HCT116 (cell line): ENCODE results near the gene VWA5A. TPM values are rescaled to one million over a fixed set of nuclear protein-coding genes. Genes with fewer than 3 reads are reported as not detected.

Source experiments
- ATAC-seq: fragments of 200-7000 bp; cut with Tn5 transposase; 2 replicates; pipeline ENCODE4 v1.9.1; 2020; ENCODE audit warnings: mild to moderate bottlenecking, moderate library complexity
- BruUV-seq: library from RNA; stranded (reverse); fragments of 400-500 nt; replicated peaks from 2 replicates; lab custom pipeline; 2021; lab: Mats Ljungman, UMichigan
- CTCF ChIA-PET: fragments of 300-600 bp; sonication (Branson Sonifier 250); formaldehyde crosslinking; loops from one replicate; lab custom pipeline; 2021; ENCODE audit warnings: antibody characterized with exemption; lab: Charles Lee
- POLR2A ChIA-PET: fragments of 300-600, 350-600 bp; sonication (Branson Sonifier 250); formaldehyde crosslinking; loops from one replicate; lab custom pipeline; 2021; ENCODE audit warnings: antibody characterized with exemption; lab: Charles Lee
- RAD21 ChIA-PET, 2 experiments: fragments of 300-600 bp; sonication (Branson Sonifier 250); formaldehyde crosslinking; loops; one replicate each; lab custom pipeline; 2023; ENCODE audit warnings: low total read pairs in 2 of 2; ENCODE audit not compliant: uncharacterized antibody in 2 of 2, unreplicated experiment in 2 of 2, low non-redundant PET in 1 of 2; lab: Charles Lee
- DNase-seq: peaks from one replicate; pipeline ENCODE4 v3.0.0-alpha.2; 2010; ENCODE audit warnings: low read depth, low spot score
- H2AFZ ChIP-seq: fragments of 200-600 bp; shearing (Covaris generic), sonication (generic); 2 replicates; pipeline ENCODE4 v1.6.1; 2017; ENCODE audit warnings: low read depth, mixed run types, mixed read lengths, antibody characterized with exemption, low read length; ENCODE audit not compliant: poor library complexity, severe bottlenecking
- H3K27ac ChIP-seq: 2 replicates; pipeline ENCODE4 v1.5.1; 2012; ENCODE audit warnings: low read depth, low read length
- H3K27me3 ChIP-seq: fragments of 200-600 bp; sonication (generic); 2 replicates; pipeline ENCODE4 v1.6.1; 2016; ENCODE audit warnings: mixed run types, low read length, mixed read lengths; ENCODE audit not compliant: insufficient read depth
- H3K36me3 ChIP-seq, 2 experiments: fragments of 200-500 bp in 1 of 2; fragments of 200-600 bp in 1 of 2; sonication (Bioruptor generic) in 1 of 2; sonication (generic) in 1 of 2; 2 replicates each; pipeline versions ENCODE4 v1.5.1 to v1.6.1; 2014 to 2016; ENCODE audit warnings: low read length in 2 of 2, inconsistent platforms in 1 of 2, mixed read lengths in 1 of 2, mixed run types in 1 of 2; ENCODE audit not compliant: insufficient read depth in 2 of 2, control insufficient read depth in 1 of 2
- H3K4me1 ChIP-seq, 2 experiments: fragments of 200-600 bp in 1 of 2; sonication (generic) in 1 of 2; 2 replicates each; pipeline versions ENCODE4 v1.5.1 to v1.6.1; 2012 to 2017; ENCODE audit warnings: low read length in 2 of 2, inconsistent platforms in 1 of 2, mild to moderate bottlenecking in 1 of 2, mixed read lengths in 1 of 2, mixed run types in 1 of 2, moderate library complexity in 1 of 2; ENCODE audit not compliant: insufficient read depth in 2 of 2, control insufficient read depth in 1 of 2
- H3K4me2 ChIP-seq: fragments of 200-600 bp; sonication (generic); 2 replicates; pipeline ENCODE4 v1.6.1; 2017; ENCODE audit warnings: mixed run types, low read length, mixed read lengths
- H3K4me3 ChIP-seq, 2 experiments: fragments of 200-600 bp in 1 of 2; sonication (generic) in 1 of 2; replicated peaks in 1 of 2; 2 replicates each; pipeline ENCODE4 v1.5.1; 2011 to 2016; ENCODE audit warnings: low read length in 2 of 2, control low read depth in 1 of 2, low read depth in 1 of 2, mild to moderate bottlenecking in 1 of 2, mixed read lengths in 1 of 2, mixed run types in 1 of 2
- H3K79me2 ChIP-seq: fragments of 200-600 bp; sonication (generic); 2 replicates; pipeline ENCODE4 v1.6.1; 2017; ENCODE audit warnings: mild to moderate bottlenecking, mixed run types, low read length, moderate library complexity, mixed read lengths; ENCODE audit not compliant: insufficient read depth
- H3K9ac ChIP-seq: fragments of 200-600 bp; sonication (generic); 2 replicates; pipeline ENCODE4 v1.6.1; 2016; ENCODE audit warnings: low read length, mixed read lengths
- H3K9me2 ChIP-seq: fragments of 200-600 bp; sonication (generic), shearing (Covaris generic); 2 replicates; pipeline ENCODE4 v1.6.1; 2017; ENCODE audit warnings: mixed run types, mild to moderate bottlenecking, moderate library complexity; ENCODE audit not compliant: insufficient read depth
- H3K9me3 ChIP-seq, 2 experiments: fragments of 200-500 bp in 1 of 2; fragments of 200-600 bp in 1 of 2; sonication (Bioruptor generic) in 1 of 2; sonication (generic) in 1 of 2; 2 replicates each; pipeline ENCODE4 v1.6.1; 2014 to 2017; ENCODE audit warnings: low read length in 2 of 2, mixed read lengths in 2 of 2, inconsistent platforms in 1 of 2, low read depth in 1 of 2, mild to moderate bottlenecking in 1 of 2, mixed run types in 1 of 2, moderate library complexity in 1 of 2; ENCODE audit not compliant: control insufficient read depth in 1 of 2, insufficient read depth in 1 of 2
- H4K20me1 ChIP-seq: fragments of 200-600 bp; sonication (generic), shearing (Covaris generic); 2 replicates; pipeline ENCODE4 v1.6.1; 2017; ENCODE audit warnings: mixed run types, mild to moderate bottlenecking, moderate library complexity; ENCODE audit not compliant: insufficient read depth
- CEBPB ChIP-seq: IDR thresholded peaks from 2 replicates; pipeline ENCODE4 v1.6.1; 2012; ENCODE audit warnings: low read depth
- EGR1 ChIP-seq: IDR thresholded peaks from 2 replicates; pipeline ENCODE4 v1.6.1; 2012; ENCODE audit warnings: low read depth
- EZH2 ChIP-seq: fragments of 200-600 bp; sonication (generic); IDR thresholded peaks from 2 replicates; pipeline ENCODE4 v1.6.1; 2017; ENCODE audit warnings: antibody characterized with exemption, mixed run types
- FOSL1 ChIP-seq: IDR thresholded peaks from 2 replicates; pipeline ENCODE4 v1.6.1; 2012; ENCODE audit warnings: low read depth
- JUND ChIP-seq: IDR thresholded peaks from 2 replicates; pipeline ENCODE4 v1.6.1; 2012
- POLR2A ChIP-seq: IDR thresholded peaks from 2 replicates; pipeline ENCODE4 v1.7.0; 2011; ENCODE audit warnings: borderline replicate concordance; ENCODE audit not compliant: insufficient read depth, insufficient read length; ENCODE audit errors: extremely low read depth
- POLR2AphosphoS5 ChIP-seq: IDR thresholded peaks from 2 replicates; pipeline ENCODE4 v1.6.1; 2011; ENCODE audit warnings: mild to moderate bottlenecking, low read depth, low read length, moderate library complexity
- SRF ChIP-seq: IDR thresholded peaks from 2 replicates; pipeline ENCODE4 v1.6.1; 2012; ENCODE audit warnings: low read depth
- TCF7L2 ChIP-seq: IDR thresholded peaks from 2 replicates; pipeline ENCODE4 v1.7.0; 2011; ENCODE audit warnings: borderline replicate concordance, inconsistent platforms; ENCODE audit not compliant: insufficient read depth, insufficient read length; ENCODE audit errors: extremely low read depth
- ZBTB33 ChIP-seq: IDR thresholded peaks from 2 replicates; pipeline ENCODE4 v1.6.1; 2011; ENCODE audit warnings: mild to moderate bottlenecking, low read length, moderate library complexity; ENCODE audit not compliant: insufficient replicate concordance; ENCODE audit errors: extremely low read depth
- ZFX ChIP-seq: fragments of 450-650 bp; IDR thresholded peaks from 2 replicates; pipeline ENCODE4 v1.6.1; 2017
- intact Hi-C: fragments of 100-400 bp; cut with micrococcal nuclease; formaldehyde crosslinking; loops from 2 replicates; pipeline ENCODE4 v1.10.0; 2022
- total RNA-seq: library from RNA; stranded (reverse); gene quantifications from one replicate; pipeline ENCODE4 v1.2.1, GENCODE V29; 2021; ENCODE audit not compliant: unreplicated experiment
- TF ChIP-seq, protein P1 (sequence below), 3 experiments: fragments of 200-600 bp in 1 of 3; sonication (generic) in 1 of 3; IDR thresholded peaks in 2 of 3; conservative IDR thresholded peaks in 1 of 3; 2 replicates each; pipeline ENCODE4 v1.5.1; 2012 to 2017; ENCODE audit warnings: low read depth in 2 of 3, low read length in 2 of 3, antibody characterized with exemption in 1 of 3, borderline replicate concordance in 1 of 3, control low read depth in 1 of 3, mild to moderate bottlenecking in 1 of 3, mixed read lengths in 1 of 3, mixed run types in 1 of 3, moderate library complexity in 1 of 3; ENCODE audit not compliant: insufficient read depth in 1 of 3

Gene VWA5A
- total RNA-seq, 1 experiment from 2014 or later: 5.0 TPM

DNA sequence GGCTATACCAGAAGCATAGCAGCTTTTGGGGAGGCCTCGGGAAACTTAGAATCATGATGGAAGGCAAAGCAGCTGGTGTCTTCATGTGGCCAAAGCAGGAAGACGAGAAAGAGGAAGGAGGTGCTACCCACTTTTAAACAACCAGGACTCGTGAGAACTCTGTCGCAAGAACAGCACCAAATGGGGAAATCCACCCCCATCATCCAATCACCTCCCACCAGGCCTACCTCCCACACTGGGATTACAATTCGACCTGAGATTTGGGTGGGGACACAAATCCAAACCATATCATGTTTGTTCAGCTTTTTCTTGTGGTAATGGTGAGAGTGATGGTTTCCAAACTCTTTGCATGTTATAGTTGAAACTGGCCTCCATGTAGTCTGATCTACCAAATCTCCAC lies 35.4 kb downstream of the VWA5A start:
- Histone ChIP-seq H3K9ac (no peak overlapping the region), H3K27ac (no peak overlapping the region), H3K4me2 (no peak overlapping the region), H3K9me3 (no peaks in the 10 kb centered on the region), H2AFZ (no peak overlapping the region), H4K20me1 (no peaks in the 10 kb centered on the region), H3K79me2 (no peaks in the 10 kb centered on the region), H3K4me3 (no peak overlapping the region), H3K9me2 (no peaks in the 10 kb centered on the region), H3K27me3 (peaks cover 18% of the 10 kb centered on the region), H3K36me3 (no peaks in the 10 kb centered on the region), H3K4me1 (no peaks in the 10 kb centered on the region)
- TF ChIP-seq CEBPB (no peak), FOSL1 (no peak), TCF7L2 (no peak), EGR1 (no peak), POLR2A (no peak), ZFX (no peak), ZBTB33 (no peak), SRF (no peak), JUND (no peak), EZH2 (no peak), POLR2AphosphoS5 (no peak)
- TF ChIP-seq, protein P1, sequence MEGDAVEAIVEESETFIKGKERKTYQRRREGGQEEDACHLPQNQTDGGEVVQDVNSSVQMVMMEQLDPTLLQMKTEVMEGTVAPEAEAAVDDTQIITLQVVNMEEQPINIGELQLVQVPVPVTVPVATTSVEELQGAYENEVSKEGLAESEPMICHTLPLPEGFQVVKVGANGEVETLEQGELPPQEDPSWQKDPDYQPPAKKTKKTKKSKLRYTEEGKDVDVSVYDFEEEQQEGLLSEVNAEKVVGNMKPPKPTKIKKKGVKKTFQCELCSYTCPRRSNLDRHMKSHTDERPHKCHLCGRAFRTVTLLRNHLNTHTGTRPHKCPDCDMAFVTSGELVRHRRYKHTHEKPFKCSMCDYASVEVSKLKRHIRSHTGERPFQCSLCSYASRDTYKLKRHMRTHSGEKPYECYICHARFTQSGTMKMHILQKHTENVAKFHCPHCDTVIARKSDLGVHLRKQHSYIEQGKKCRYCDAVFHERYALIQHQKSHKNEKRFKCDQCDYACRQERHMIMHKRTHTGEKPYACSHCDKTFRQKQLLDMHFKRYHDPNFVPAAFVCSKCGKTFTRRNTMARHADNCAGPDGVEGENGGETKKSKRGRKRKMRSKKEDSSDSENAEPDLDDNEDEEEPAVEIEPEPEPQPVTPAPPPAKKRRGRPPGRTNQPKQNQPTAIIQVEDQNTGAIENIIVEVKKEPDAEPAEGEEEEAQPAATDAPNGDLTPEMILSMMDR (IDR thresholded peaks at IDR 0.05 in 2 of 3, conservative IDR thresholded peaks at IDR 0.05 in 1 of 3; ENCODE audit: borderline replicate concordance in 1 of 3, insufficient read depth in 1 of 3, low read depth in 2 of 3, low read length in 2 of 3): no peak
- POLR2A ChIA-PET: no interaction called here
- no TSS peak for BruUV-seq
- RAD21 ChIA-PET: no interaction called here
- no peak for ATAC-seq
- DNase-seq: no peak
- intact Hi-C loops: no loop called here
- CTCF ChIA-PET: no interaction called here
